AG04449 (cell line): ENCODE data around the gene SDK1.

Experiments used
- CTCF ChIA-PET: fragments of 350-600 bp; formaldehyde crosslinking; extraction: SDS; loops from one replicate; lab custom pipeline; 2021; ENCODE audit warnings: antibody characterized with exemption; lab: Yijun Ruan, JAX
- POLR2A ChIA-PET: fragments of 400-600, 350-600 bp; formaldehyde crosslinking; extraction: SDS; loops from one replicate; lab custom pipeline; 2020; ENCODE audit warnings: antibody characterized with exemption, inconsistent platforms; lab: Yijun Ruan, JAX
- DNase-seq: peaks from one replicate; pipeline ENCODE4 v3.0.0-alpha.2; 2010; ENCODE audit warnings: low read depth, low spot score
- H3K4me3 ChIP-seq: 2 replicates; pipeline ENCODE4 v1.5.1; 2011; ENCODE audit warnings: low read depth, mild to moderate bottlenecking, control low read depth, low read length
- CTCF ChIP-seq: IDR thresholded peaks from one replicate; pipeline ENCODE4 v1.5.1; 2011; ENCODE audit warnings: mild to moderate bottlenecking, moderate library complexity, low read length, control low read depth, inconsistent platforms; ENCODE audit not compliant: insufficient read depth; ENCODE audit errors: missing control alignments

SDK1 gene

DNA sequence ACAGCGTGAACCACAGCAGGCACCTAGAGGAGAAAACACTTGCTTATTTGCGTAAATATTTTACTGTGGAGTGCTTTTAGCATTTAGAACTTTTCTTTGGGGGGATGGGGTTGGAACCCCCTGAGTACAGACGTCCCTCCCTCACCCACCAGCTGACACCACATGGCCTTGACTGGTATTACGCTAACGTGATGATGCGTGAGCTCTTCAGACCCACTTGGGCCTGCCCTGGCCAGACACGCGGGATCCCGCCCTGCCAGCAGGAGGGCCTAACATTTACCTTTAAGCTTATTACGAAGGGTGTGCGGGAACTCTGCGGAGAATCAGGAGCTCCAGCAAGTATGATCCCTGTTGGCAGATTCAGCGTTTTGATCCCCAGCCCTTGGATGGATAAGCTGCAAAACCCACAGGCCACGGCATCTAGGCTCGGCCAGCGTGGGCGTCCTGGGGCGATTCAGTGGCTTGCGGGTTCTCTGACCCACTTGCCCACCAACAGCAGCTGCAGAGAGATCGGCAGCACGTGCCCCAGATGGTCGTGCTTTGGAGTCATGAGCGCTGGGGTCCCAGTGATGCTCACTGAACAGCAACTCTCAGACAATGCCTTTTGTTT is 835.6 kb downstream of the SDK1 start:
- no peak for TF ChIP-seq CTCF
- DNase-seq = no peak
- POLR2A ChIA-PET = no interaction called here
- CTCF ChIA-PET = no interaction called here
- no peak overlapping the region for H3K4me3 ChIP-seq

DNA sequence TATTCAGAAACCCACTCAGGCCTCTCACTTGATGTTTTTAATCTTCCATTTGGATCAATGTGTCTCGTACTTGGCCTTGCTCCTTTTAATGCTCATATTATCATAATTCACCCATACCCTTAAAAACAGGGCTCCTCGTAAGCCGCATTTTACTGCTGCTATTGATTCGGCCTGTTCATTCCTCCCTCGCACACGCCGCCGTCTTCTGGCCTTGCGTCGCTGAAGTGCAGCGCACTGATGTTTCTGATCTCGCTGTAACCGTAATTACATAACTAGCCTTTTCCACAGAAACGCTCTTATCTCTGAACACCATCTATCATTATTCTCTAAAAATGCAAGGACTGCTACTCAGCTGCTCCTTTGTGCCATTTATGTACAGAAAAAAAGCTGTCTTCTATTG is 836.5 kb downstream of the SDK1 start:
- no peak overlapping the region for H3K4me3 ChIP-seq
- CTCF ChIA-PET = no interaction called here
- POLR2A ChIA-PET = no interaction called here
- DNase-seq = no peak
- TF ChIP-seq CTCF = no peak

- no peak for TF ChIP-seq CTCF
- ChIA-PET CTCF (no interaction called here), POLR2A (no interaction called here)
- no peak for DNase-seq
- no peak overlapping the region for H3K4me3 ChIP-seq
Observed at GRCh38 chr7:4138866-4139265, 837.8 kb downstream of the SDK1 start.

DNA sequence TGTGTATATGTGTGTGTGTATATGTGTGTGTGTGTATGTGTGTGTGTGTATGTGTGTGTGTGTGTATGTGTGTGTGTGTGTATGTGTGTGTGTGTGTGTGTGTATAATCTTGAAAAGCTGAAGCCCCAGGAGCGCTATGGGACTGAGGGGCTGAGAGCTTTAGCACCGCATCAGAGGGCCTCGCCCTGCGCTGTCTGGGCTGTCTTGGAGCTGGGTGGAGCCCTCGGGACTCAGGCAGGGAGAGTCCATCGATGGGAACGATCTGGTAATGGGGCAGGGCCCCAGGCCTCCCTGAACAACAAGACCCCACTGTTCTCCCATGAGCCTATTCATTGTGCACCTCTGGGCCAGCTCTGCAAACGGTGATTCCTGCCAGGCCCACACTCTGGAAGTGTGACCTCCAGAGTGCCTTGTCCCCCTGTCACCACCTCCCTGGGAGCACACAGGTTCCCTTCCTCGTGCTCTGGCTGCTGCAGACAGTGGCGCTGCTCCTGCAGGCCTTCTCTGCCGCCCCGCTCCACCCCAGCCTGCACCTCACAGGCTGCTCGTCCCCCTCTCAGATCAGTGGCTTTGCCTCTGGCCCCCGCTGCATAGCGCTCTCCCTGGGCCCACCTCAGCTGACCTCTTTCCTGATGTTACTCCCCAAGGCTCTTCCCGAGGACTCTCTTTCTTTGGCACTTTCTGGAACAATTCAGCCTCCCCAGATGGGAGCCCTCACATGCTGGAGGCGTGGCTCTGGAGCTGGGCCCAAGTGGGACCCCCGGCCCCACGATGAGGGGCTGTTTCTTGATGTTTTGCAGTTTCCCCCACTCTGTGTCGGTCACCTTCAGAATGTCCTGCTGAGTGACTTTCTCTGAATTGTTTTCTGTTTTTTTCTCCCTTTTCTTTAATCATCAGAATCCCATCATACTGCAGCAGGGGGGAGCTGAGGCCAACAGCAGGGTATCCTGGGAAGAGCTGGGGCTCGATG is 838.9 kb downstream of the SDK1 start:
- CTCF ChIA-PET = no interaction called here
- TF ChIP-seq CTCF = no peak
- POLR2A ChIA-PET = no interaction called here
- H3K4me3 ChIP-seq = no peak overlapping the region
- no peak for DNase-seq

DNA sequence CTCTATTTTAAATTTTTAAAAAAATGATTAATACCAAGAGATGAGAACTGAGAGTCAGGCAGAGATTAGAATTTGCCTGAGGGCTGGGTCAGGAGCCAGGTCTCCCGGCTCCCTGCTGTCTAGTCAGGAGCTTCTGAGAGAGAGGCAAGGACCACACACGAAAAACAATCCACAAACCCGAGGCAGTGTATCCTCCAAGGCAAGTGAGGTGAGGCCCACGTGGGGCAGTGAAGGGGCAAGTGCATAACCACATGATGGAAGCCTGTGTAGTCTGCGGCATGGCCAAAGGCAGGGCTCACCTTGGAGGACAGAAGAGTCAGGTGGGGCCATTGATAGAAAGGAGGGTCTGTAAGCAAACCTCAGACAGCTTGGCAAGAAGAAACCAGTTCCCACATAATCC is 839.9 kb downstream of the SDK1 start:
- ChIA-PET POLR2A (no interaction called here), CTCF (no interaction called here)
- TF ChIP-seq CTCF = no peak
- no peak overlapping the region for H3K4me3 ChIP-seq
- no peak for DNase-seq

DNA sequence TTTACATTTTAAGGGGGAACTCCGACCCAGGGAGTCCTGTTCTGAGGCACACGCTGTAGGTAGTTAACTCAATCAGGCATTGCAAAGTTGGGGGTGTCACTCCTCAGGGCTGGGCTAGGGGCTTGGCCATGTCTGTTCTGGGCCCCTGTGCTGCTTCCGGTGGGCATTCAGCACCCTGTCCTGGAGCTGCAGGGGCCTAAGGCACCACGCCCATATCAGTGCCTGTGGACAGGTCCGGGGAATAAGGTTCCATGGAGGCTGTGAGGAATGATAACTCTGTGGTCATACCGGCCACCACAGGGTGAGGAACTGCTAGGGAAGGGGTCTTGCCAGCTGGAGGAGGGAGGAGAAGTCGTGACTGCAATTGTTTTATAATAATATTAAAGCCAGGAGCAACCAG is 842.0 kb downstream of the SDK1 start:
- DNase-seq = no peak
- POLR2A ChIA-PET = no interaction called here
- no peak overlapping the region for H3K4me3 ChIP-seq
- CTCF ChIA-PET = no interaction called here
- no peak for TF ChIP-seq CTCF
